Activated CD4-positive, alpha-beta T cell treated with anti-CD3 and anti-CD28 coated beads for 36 hours (primary cell): ENCODE measurements around the gene MIEN1. TPM values are rescaled to one million over a fixed set of nuclear protein-coding genes. Genes with fewer than 3 reads are reported as not detected.
A peak's percentile ranks its signal among the peaks of the same experiment; 100 is the strongest.
"Not testable (repeated sequence)": the region's sequence is repeated elsewhere in the genome, so short reads cannot be mapped to it uniquely, and the experiment has no call there.

Experiments used
- ATAC-seq: fragments of 200-7000 bp; cut with Tn5 transposase; one replicate; pipeline ENCODE4 v1.10.0; 2021; ENCODE audit warnings: mild to moderate bottlenecking, moderate library complexity
- CTCF ChIA-PET: fragments of 350-600 bp; sonication (Branson Sonifier 250); formaldehyde crosslinking; loops from one replicate; lab custom pipeline; 2021; ENCODE audit warnings: antibody characterized with exemption; lab: Charles Lee
- POLR2A ChIA-PET: fragments of 350-600 bp; sonication (Branson Sonifier 250); formaldehyde crosslinking; loops from one replicate; lab custom pipeline; 2021; ENCODE audit warnings: antibody characterized with exemption, inconsistent platforms; lab: Charles Lee
- DNase-seq: peaks from one replicate; pipeline ENCODE4 v3.0.0-alpha.2; 2020
- H3K27ac Mint-ChIP-seq: one replicate; pipeline ENCODE4 v1.8.0; 2021; ENCODE audit warnings: mixed read lengths
- H3K27me3 Mint-ChIP-seq: one replicate; pipeline ENCODE4 v1.8.0; 2021; ENCODE audit warnings: mixed read lengths
- H3K36me3 Mint-ChIP-seq: one replicate; pipeline ENCODE4 v1.8.0; 2021; ENCODE audit warnings: low read depth, mixed read lengths
- H3K4me1 Mint-ChIP-seq: one replicate; pipeline ENCODE4 v1.8.0; 2021; ENCODE audit warnings: mixed read lengths
- H3K4me3 Mint-ChIP-seq: one replicate; pipeline ENCODE4 v1.8.0; 2021; ENCODE audit warnings: mild to moderate bottlenecking, moderate library complexity, mixed read lengths
- H3K9me3 Mint-ChIP-seq: one replicate; pipeline ENCODE4 v1.8.0; 2021; ENCODE audit warnings: low read depth, mixed read lengths
- intact Hi-C, 2 experiments: fragments of 100-400 bp; cut with DNase I in 1 of 2; cut with micrococcal nuclease in 1 of 2; formaldehyde crosslinking; loops; one replicate each; pipeline versions ENCODE4 v1.14.2 to v1.15.1; 2022 to 2024; cut with DNase I, micrococcal nuclease
- total RNA-seq, 2 experiments: library from RNA; stranded (reverse); gene quantifications; one replicate each; pipeline ENCODE4 v1.2.3, GENCODE V29; 2021

The MIEN1 gene
- total RNA-seq, 2 experiments from 2014 or later: 32.5 to 39.4 TPM

DNA sequence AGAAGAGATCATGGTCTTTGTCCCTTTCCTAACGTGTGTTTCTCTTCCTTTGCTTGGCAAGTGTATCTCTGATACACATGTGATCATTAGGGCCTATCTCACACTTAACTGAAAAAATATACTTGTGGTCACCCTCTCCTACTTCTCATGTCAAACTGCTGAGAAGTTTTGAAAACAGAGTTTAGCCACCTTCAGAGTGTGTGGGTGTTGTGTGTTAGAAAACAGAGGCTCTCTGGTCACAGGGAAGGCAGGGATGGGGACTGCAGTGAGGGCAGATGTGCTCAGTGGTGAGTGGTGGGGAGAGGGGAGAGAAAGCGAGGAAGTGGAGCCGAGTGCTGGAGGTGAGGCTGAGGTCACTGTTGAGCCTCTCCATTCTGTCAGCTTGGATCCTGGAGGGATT, 36.8 kb upstream of the MIEN1 start:
- intact Hi-C loops: loop anchor here in 1 of 2 experiments (5.0 kb wide), 1 partner anchor 385 kb away; no protein-coding TSS in a partner anchor
- Mint-ChIP-seq H3K27me3 (no peaks in the 10 kb centered on the region), H3K36me3 (peaks cover 73% of the 10 kb centered on the region), H3K27ac (peak overlapping the region; percentile 91), H3K9me3 (peaks cover 1% of the 10 kb centered on the region), H3K4me1 (peaks cover 92% of the 10 kb centered on the region), H3K4me3 (no peak overlapping the region)
- ATAC-seq (no peak), DNase-seq (no peak)
- POLR2A ChIA-PET: interaction anchor here (1.1 kb wide), 1 partner anchor 9 kb away, joined by 7 read pairs; no protein-coding TSS in a partner anchor
- CTCF ChIA-PET: no interaction called here

DNA sequence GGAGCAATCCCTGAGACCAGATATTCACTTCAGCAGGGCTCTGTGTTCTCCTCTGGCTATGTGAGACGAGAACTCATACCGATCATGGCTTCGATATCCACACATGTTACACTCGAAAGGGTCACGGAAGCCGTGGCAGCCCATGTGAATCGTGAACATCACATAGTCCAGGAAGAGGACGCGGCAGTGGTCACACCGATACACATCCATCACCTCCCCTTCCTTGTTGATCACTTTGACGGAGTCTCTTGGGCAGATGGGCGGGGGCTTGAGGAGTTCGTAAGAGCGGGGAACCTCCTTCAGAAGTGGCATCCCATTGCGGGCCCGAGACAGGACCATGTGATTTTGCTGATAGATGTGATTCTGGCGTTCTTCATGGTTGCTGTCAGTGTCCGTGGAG, 35.4 kb upstream of the MIEN1 start:
- ATAC-seq (no peak), DNase-seq (no peak)
- ChIA-PET CTCF (no interaction called here), POLR2A (no interaction called here)
- Mint-ChIP-seq H3K4me1 (peaks cover 88% of the 10 kb centered on the region), H3K27ac (peak overlapping the region; percentile 29), H3K27me3 (no peaks in the 10 kb centered on the region), H3K36me3 (peaks cover 67% of the 10 kb centered on the region), H3K9me3 (peaks cover 1% of the 10 kb centered on the region), H3K4me3 (no peak overlapping the region)
- intact Hi-C loops: loop anchor here in 1 of 2 experiments (5.0 kb wide), 1 partner anchor 387 kb away; no protein-coding TSS in a partner anchor

DNA sequence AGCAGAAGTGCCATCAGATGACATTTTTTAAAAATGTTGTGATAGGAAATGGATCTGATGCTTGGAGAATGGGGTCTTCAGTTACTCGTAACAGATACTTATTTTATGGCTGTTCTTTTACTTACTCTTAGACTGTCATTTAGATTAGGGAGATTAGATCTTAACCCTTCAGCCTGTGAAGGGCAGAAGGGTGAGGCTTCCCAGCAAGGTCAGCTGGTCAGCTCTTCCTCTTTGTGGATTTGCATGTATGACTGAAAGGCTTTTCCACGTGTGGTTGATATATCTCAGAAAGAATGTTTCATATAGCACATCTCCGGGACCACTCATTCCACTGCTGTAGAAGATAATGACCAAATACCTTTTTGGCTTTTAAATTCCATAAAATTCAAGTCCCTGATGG, 34.8 kb upstream of the MIEN1 start:
- Mint-ChIP-seq H3K4me3 (no peak overlapping the region), H3K27ac (peak overlapping the region; percentile 29), H3K9me3 (peaks cover 1% of the 10 kb centered on the region), H3K27me3 (no peaks in the 10 kb centered on the region), H3K4me1 (peaks cover 86% of the 10 kb centered on the region), H3K36me3 (peaks cover 68% of the 10 kb centered on the region)
- DNase-seq (no peak), ATAC-seq (no peak)
- intact Hi-C loops: loop anchor here in 1 of 2 experiments (5.0 kb wide), 1 partner anchor 387 kb away; no protein-coding TSS in a partner anchor
- ChIA-PET POLR2A (no interaction called here), CTCF (no interaction called here)

DNA sequence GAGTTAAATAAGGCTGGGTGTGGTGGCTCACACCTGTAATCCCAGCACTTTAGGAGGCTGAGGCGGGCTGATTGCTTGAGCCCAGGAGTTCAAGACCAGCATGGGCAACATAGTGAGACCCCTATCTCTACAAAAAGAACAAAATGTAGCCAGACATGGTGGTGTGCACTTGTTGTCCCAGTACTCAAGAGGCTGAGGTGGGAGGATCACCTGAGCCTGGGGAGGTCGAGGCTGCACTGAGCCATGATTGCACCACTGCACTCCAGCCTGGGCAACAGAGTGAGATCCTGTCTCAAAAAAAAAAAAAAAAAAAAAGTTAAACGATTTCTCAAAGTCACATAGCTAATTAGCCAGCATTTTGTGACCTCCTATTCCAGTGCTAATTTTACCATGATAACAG, 33.8 kb upstream of the MIEN1 start:
- CTCF ChIA-PET: interaction anchor here (1.3 kb wide), 1 partner anchor 11 kb away, joined by 6 read pairs; no protein-coding TSS in a partner anchor
- intact Hi-C loops, H3K27me3 Mint-ChIP-seq, H3K27ac Mint-ChIP-seq, ATAC-seq, H3K4me3 Mint-ChIP-seq, DNase-seq, H3K9me3 Mint-ChIP-seq: not testable (repeated sequence)
- peaks cover 75% of the 10 kb centered on the region for H3K36me3 Mint-ChIP-seq
- POLR2A ChIA-PET: interaction anchor here (1.3 kb wide), 1 partner anchor 56 kb away, joined by 5 read pairs; no protein-coding TSS in a partner anchor
- H3K4me1 Mint-ChIP-seq: peaks cover 84% of the 10 kb centered on the region

DNA sequence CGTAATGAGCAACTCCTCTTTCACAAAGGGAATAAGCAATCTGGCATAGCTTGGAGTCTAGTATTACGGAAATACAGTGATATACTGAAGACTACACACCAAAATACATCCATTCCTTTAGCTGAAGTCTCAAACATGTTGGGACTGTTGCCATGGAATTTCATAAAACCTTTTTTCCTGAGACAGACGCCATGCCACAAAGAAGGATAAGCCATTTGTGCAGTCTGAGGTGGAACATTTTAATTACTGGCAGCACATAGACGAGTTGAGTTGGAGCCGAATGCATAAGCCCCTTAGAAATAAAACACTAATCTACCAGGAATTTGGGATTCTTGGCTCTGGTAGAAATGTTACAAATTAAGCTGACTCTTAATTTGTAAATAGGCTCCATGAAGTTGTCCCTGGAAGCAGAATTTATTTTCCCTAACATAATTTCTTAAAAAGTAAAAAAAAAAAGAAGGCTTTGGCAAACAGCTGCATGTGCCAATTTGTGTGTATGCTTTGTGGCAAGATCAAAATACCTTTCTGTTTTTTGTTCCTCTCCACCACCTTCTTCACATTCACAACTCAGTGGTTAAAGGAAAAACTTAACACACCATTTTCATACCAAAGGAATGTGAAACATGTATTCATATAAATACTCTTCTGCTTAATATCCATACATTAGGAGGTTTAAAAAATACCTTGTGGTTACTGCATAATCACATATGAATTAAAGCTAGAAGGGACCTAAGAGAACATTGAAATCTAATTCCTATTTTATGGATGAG, 32.9 kb upstream of the MIEN1 start:
- H3K4me1 Mint-ChIP-seq: peaks cover 84% of the 10 kb centered on the region
- H3K36me3 Mint-ChIP-seq: peaks cover 75% of the 10 kb centered on the region
- DNase-seq (no peak), ATAC-seq (no peak)
- intact Hi-C loops: no loop called here
- no peaks in the 10 kb centered on the region for H3K27me3 Mint-ChIP-seq
- POLR2A ChIA-PET: interaction anchor here (0.8 to 1.3 kb wide), 2 partner anchors 12 to 57 kb away, joined by 3 to 5 read pairs; no protein-coding TSS in a partner anchor
- peaks cover 1% of the 10 kb centered on the region for H3K9me3 Mint-ChIP-seq
- CTCF ChIA-PET: interaction anchor here (0.9 to 1.3 kb wide), 2 partner anchors 9 to 10 kb away, joined by 4 to 6 read pairs; no protein-coding TSS in a partner anchor
- H3K27ac Mint-ChIP-seq: peak overlapping the region; percentile 52
- H3K4me3 Mint-ChIP-seq: no peak overlapping the region

DNA sequence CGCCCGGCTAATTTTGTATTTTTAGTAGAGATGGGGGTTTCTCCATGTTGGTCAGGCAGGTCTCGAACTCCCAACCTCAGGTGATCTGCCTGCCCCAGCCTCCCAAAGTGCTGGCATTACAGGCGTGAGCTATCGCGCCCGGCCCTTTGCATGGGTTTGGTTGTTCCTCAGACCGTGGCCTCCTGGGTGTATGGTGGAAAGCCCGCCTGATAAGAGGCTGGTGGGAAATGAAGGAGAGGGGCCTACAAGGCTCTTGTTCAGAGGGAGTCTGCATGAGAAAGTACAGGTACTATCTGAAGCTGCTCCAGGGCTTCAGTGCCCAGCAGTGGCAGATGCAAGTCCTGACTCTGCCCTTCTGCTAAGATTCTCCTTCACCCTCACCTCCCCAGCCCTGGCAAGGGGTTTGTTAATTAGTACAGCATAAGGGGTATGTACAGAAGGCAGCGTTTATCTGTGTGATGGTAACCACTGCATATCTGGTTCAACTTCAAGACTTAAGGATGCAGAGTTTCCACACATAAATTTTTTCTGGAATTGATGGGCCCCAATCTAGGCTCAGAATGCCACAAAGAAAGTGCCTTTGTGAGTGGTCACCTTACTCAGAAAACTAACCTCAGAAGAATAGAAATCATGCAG, 31.6 kb upstream of the MIEN1 start:
- ChIA-PET POLR2A (interaction anchor here (0.8 kb wide), 1 partner anchor 52 kb away, joined by 3 read pairs; no protein-coding TSS in a partner anchor), CTCF (interaction anchor here (0.5 to 1.9 kb wide), 4 partner anchors 31 to 196 kb away, joined by 3 to 5 read pairs (median 3); partner anchors contain the start of gene MIEN1)

DNA sequence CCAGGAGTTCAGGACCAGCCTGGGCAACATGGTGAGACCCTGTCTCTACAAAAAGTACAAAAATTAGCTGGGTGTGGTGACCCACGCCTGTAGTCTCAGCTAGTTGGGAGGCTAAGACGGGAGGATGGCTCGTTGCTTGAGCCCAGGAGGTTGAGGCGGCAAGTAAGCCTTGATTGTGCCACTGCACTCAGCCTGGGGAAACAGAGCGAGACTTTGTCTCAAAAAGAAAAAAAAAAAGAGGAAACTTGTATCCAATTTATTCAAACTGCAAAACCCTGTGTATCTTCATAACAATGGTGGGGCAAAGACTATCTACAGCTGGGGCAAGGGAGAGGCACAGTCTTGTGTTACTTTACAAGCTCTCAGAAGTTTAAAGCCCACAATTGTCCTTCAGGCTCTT, 28.9 kb upstream of the MIEN1 start:
- no peaks in the 10 kb centered on the region for H3K27me3 Mint-ChIP-seq
- CTCF ChIA-PET: interaction anchor here (0.9 to 1.9 kb wide), 6 partner anchors 11 to 137 kb away, joined by 3 to 10 read pairs (median 4); no protein-coding TSS in a partner anchor
- intact Hi-C loops: loop anchor here (5.0 kb wide), 2 partner anchors 33 to 338 kb away; no protein-coding TSS in a partner anchor
- POLR2A ChIA-PET: interaction anchor here (2.5 kb wide), 1 partner anchor 11 kb away, joined by 14 read pairs; no protein-coding TSS in a partner anchor
- DNase-seq (no peak), ATAC-seq (no peak)
- H3K4me1 Mint-ChIP-seq: peaks cover 80% of the 10 kb centered on the region
- H3K9me3 Mint-ChIP-seq: no peaks in the 10 kb centered on the region
- peaks cover 37% of the 10 kb centered on the region for H3K36me3 Mint-ChIP-seq
- H3K4me3 Mint-ChIP-seq: no peak overlapping the region
- peak overlapping the region; percentile 74 for H3K27ac Mint-ChIP-seq

More for the DNA sequence above, 31.6 kb upstream of the MIEN1 start:
- no peaks in the 10 kb centered on the region for H3K27me3 Mint-ChIP-seq
- peaks cover 64% of the 10 kb centered on the region for H3K36me3 Mint-ChIP-seq
- DNase-seq (no peak), ATAC-seq (peak; percentile 20)
- H3K9me3 Mint-ChIP-seq: peaks cover 1% of the 10 kb centered on the region
- intact Hi-C loops: no loop called here
- H3K27ac Mint-ChIP-seq: peak overlapping the region; percentile 28
- no peak overlapping the region for H3K4me3 Mint-ChIP-seq
- H3K4me1 Mint-ChIP-seq: peaks cover 84% of the 10 kb centered on the region

DNA sequence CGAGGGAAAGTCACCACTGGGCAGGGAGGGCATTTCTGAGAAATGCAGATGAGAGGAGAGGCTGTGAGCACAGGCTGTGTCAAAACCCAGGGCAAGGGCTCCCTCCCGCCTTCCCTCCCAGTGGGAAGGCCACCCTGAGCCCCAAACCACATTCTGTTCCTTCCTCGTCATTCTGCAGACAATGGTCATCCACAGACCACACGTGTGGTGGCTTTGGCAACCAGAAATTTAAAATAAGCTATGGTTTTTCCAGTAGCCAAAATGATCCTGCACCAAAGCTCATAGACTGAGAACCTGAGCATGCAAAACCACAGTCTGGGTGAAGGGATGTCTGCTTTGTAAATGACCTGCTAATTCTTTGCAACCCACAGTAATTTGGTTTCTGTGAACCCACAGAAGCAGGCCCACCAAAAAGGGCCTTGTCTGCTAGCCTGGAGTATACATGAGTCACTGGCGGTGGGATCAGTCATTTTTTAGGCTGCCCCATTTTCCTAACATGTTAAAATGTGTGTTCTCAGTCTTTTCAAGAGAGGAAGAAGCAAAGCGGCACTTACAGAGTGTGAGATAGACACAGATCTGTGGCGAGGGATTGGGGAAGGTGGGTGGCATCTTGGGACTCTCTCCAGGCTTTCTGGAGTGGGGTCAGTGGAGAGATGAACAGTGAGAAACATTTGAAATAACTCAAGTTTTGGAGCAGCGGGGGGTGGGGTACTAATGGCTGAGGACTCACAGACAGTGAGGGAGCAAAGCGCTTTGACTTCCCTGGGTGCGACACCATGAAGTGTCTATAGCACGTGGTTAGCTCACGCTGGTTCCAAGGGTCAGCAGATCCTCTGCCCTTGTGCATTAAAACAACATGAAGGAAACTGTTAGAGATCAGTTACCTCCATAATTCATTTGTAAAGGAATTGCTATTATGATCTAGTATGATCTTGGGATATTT, 27.9 kb upstream of the MIEN1 start:
- H3K27me3 Mint-ChIP-seq: no peaks in the 10 kb centered on the region
- H3K4me3 Mint-ChIP-seq: no peak overlapping the region
- DNase-seq: peak; percentile 70
- H3K27ac Mint-ChIP-seq: peak overlapping the region; percentile 74
- POLR2A ChIA-PET: interaction anchor here (0.6 to 2.5 kb wide), 5 partner anchors 9 to 35 kb away, joined by 3 to 14 read pairs (median 7); no protein-coding TSS in a partner anchor
- intact Hi-C loops: loop anchor here (1.0 to 5.0 kb wide), 4 partner anchors 12 to 339 kb away; no protein-coding TSS in a partner anchor
- peak; percentile 10 for ATAC-seq
- CTCF ChIA-PET: interaction anchor here (0.6 to 1.9 kb wide), 8 partner anchors 12 to 355 kb away, joined by 3 to 10 read pairs (median 3); no protein-coding TSS in a partner anchor
- H3K9me3 Mint-ChIP-seq: no peaks in the 10 kb centered on the region
- H3K4me1 Mint-ChIP-seq: peaks cover 80% of the 10 kb centered on the region
- H3K36me3 Mint-ChIP-seq: peaks cover 33% of the 10 kb centered on the region

DNA sequence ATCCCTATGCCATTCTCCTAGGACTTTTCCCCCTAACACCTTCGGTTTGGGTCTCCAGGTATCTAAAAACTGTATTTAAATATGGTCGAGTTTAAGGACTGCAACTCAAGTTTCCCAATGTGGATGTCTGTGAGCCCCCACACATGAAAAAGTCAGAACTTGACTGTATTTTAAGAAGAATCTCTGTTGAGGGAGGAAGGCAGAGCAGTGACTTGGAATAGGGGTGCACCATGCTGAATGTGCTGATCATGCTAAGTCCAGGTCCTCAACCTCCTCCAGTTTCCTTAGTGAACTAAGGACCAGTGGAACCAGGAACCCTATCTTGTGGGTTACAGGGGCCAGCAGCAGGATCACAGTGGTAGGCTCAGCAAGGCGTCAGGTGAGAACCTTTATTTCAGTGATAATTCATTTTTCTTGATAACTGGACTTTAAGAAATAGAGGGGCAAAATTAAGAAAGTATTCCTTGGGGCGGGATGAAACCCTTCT, 26.9 kb upstream of the MIEN1 start:
- ChIA-PET POLR2A (interaction anchor here (1.3 to 2.5 kb wide), 2 partner anchors 13 to 18 kb away, joined by 7 to 14 read pairs; no protein-coding TSS in a partner anchor), CTCF (interaction anchor here (2.1 kb wide), 1 partner anchor 103 kb away, joined by 8 read pairs; no protein-coding TSS in a partner anchor)
- Mint-ChIP-seq H3K27ac (peak overlapping the region; percentile 74), H3K9me3 (no peaks in the 10 kb centered on the region), H3K36me3 (peaks cover 25% of the 10 kb centered on the region), H3K4me1 (peaks cover 75% of the 10 kb centered on the region), H3K27me3 (no peaks in the 10 kb centered on the region), H3K4me3 (peak overlapping the region; percentile 15)
- no peak for ATAC-seq
- intact Hi-C loops: loop anchor here (5.0 kb wide), 2 partner anchors 35 to 340 kb away; no protein-coding TSS in a partner anchor
- no peak for DNase-seq
